ENCODE results near the gene TPI1. TPM values are rescaled to one million over a fixed set of nuclear protein-coding genes. Genes with fewer than 3 reads are reported as not detected.
"Not testable (repeated sequence)": the region's sequence is repeated elsewhere in the genome, so short reads cannot be mapped to it uniquely, and the experiment has no call there.

The TPI1 gene
- total RNA-seq, 4 donors from 2014 or later = 360 to 671 (median 400) TPM

- TF ChIP-seq POLR2AphosphoS5 (IDR thresholded peaks at IDR 0.05) = no peak
- no peak for TF ChIP-seq POLR2A (IDR thresholded peaks at IDR 0.05)
- TF ChIP-seq, protein P1, sequence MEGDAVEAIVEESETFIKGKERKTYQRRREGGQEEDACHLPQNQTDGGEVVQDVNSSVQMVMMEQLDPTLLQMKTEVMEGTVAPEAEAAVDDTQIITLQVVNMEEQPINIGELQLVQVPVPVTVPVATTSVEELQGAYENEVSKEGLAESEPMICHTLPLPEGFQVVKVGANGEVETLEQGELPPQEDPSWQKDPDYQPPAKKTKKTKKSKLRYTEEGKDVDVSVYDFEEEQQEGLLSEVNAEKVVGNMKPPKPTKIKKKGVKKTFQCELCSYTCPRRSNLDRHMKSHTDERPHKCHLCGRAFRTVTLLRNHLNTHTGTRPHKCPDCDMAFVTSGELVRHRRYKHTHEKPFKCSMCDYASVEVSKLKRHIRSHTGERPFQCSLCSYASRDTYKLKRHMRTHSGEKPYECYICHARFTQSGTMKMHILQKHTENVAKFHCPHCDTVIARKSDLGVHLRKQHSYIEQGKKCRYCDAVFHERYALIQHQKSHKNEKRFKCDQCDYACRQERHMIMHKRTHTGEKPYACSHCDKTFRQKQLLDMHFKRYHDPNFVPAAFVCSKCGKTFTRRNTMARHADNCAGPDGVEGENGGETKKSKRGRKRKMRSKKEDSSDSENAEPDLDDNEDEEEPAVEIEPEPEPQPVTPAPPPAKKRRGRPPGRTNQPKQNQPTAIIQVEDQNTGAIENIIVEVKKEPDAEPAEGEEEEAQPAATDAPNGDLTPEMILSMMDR (IDR thresholded peaks at IDR 0.05) = no peak
- no peak for TF ChIP-seq EP300 (IDR thresholded peaks at IDR 0.05; ENCODE audit: low read depth)
- no peak for DNase-seq
- in situ Hi-C loops (cut with MboI; ENCODE audit: low pct_ligation_motif_present in 1 of 4, low pct_unique_long_range_greater_than_20kb in 1 of 4, low sequenced_read_pairs in 3 of 4) (no loop called here), intact Hi-C loops (cut with DNase I; ENCODE audit: low total_unique reads) (loop anchor here (2.0 kb wide), 1 partner anchor 242 kb away; the partner anchor contains the start of gene C1RL)
- peak overlapping the region; percentile 8 to 99 (median 90) for H3K4me3 ChIP-seq
- H3K36me3 ChIP-seq = peaks cover 0 to 23% (median 6%) of the 10 kb centered on the region in 4 donors
- H3K9me3 ChIP-seq = no peaks in the 10 kb centered on the region
- no peaks in the 10 kb centered on the region for H3K27me3 ChIP-seq
- peaks cover 22 to 44% (median 37%) of the 10 kb centered on the region in 4 donors for H3K4me1 ChIP-seq
- H3K27ac ChIP-seq = peak overlapping the region; percentile 97 to 99 (median 98)
- 7% methylated on average over 16 of the region's 33 CpGs; no CpG with 5 or more reads in 1 of the 2 donors for WGBS, 2 donors (ENCODE audit: low coverage in 1 of 2)
These were observed 365 bp upstream of the TPI1 start for GRCh38 chr12:6866920-6867412.

DNA sequence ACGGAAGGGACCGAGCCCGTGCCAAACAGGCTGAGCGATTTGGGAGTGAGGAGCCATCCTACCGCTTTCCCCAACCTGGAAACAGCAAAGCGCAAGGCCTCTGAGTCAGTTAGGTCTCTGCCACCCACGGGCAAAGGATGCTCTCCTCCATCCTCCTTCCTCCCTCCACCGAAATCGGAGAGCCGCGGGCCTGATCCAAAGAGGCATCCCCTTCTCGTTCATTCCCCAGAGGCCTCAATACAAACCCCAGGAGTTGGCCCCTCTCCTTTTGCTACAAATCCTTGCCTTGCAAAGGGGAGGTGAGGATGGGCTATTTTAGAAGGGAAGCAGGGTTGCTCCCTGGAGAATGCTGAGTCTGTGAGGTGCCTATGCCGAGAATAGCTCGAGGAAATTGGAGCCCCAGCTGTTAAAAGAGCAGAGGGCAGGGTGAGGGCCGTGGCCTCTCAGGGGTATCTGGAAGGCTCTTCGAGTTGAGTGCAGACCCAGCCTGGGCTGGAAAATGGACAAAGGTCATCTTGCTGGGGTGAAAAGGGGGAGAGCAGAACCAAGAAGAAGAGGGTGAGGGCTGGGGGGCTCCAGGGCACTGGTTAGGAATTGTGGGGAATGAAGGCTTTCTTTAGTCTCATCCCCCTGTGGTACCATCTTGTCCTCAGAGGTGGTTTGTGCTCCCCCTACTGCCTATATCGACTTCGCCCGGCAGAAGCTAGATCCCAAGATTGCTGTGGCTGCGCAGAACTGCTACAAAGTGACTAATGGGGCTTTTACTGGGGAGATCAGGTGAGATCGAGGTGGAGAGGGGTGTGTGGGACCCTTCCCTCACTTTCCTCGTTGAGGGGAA lies 1.1 kb downstream of the TPI1 start:
- TF ChIP-seq EP300 (IDR thresholded peaks at IDR 0.05; ENCODE audit: low read depth) = no peak
- TF ChIP-seq, protein P1 (IDR thresholded peaks at IDR 0.05) = no peak
- TF ChIP-seq POLR2A (IDR thresholded peaks at IDR 0.05) = no peak
- TF ChIP-seq POLR2AphosphoS5 (IDR thresholded peaks at IDR 0.05) = peak in 1 of 3 donors; percentile 34
- H3K27me3 ChIP-seq = no peaks in the 10 kb centered on the region
- peaks cover 24 to 47% (median 42%) of the 10 kb centered on the region in 4 donors for H3K4me1 ChIP-seq
- H3K27ac ChIP-seq = peak overlapping the region; percentile 97 to 99 (median 98)
- peak overlapping the region; percentile 88 to 99 (median 94) for H3K4me3 ChIP-seq
- H3K36me3 ChIP-seq = peaks cover 0 to 10% (median 5%) of the 10 kb centered on the region in 4 donors
- no peak for DNase-seq
- in situ Hi-C loops (cut with MboI; ENCODE audit: low pct_ligation_motif_present in 1 of 4, low pct_unique_long_range_greater_than_20kb in 1 of 4, low sequenced_read_pairs in 3 of 4) = no loop called here
- 0 to 8% methylated on average over 3 to 22 of the region's 22 CpGs for WGBS, 2 donors (ENCODE audit: low coverage in 1 of 2)
- intact Hi-C loops (cut with DNase I; ENCODE audit: low total_unique reads) = no loop called here
- H3K9me3 ChIP-seq = no peaks in the 10 kb centered on the region

- Histone ChIP-seq H3K4me3 (peak overlapping the region in 2 of 4 donors; percentile 93 to 99), H3K36me3 (peaks cover 0 to 10% (median 5%) of the 10 kb centered on the region in 4 donors), H3K27me3 (no peaks in the 10 kb centered on the region), H3K4me1 (peaks cover 24 to 55% (median 49%) of the 10 kb centered on the region in 4 donors), H3K27ac (peak overlapping the region; percentile 97 to 99 (median 98)), H3K9me3 (no peaks in the 10 kb centered on the region)
- in situ Hi-C loops (cut with MboI; ENCODE audit: low pct_ligation_motif_present in 1 of 4, low pct_unique_long_range_greater_than_20kb in 1 of 4, low sequenced_read_pairs in 3 of 4) (no loop called here), intact Hi-C loops (cut with DNase I; ENCODE audit: low total_unique reads) (loop anchor here (5.0 kb wide), 1 partner anchor 68 kb away; no protein-coding TSS in a partner anchor)
- WGBS, 2 donors (ENCODE audit: low coverage in 1 of 2) = 23% methylated on average over 12 of the region's 12 CpGs; no CpG with 5 or more reads in 1 of the 2 donors
- peak; percentile 90 for DNase-seq
- TF ChIP-seq POLR2A (IDR thresholded peaks at IDR 0.05) = no peak
- TF ChIP-seq, protein P1 (IDR thresholded peaks at IDR 0.05) = peak; percentile 92 to 95 (median 94)
- TF ChIP-seq EP300 (IDR thresholded peaks at IDR 0.05; ENCODE audit: low read depth) = no peak
- peak in 1 of 3 donors; percentile 23 for TF ChIP-seq POLR2AphosphoS5 (IDR thresholded peaks at IDR 0.05)
These were observed 2.0 kb downstream of the TPI1 start for GRCh38 chr12:6869049-6870021.

- H3K9me3 ChIP-seq; H3K4me3 ChIP-seq; H3K27me3 ChIP-seq; DNase-seq; in situ Hi-C loops (cut with MboI; ENCODE audit: low pct_ligation_motif_present in 1 of 4, low pct_unique_long_range_greater_than_20kb in 1 of 4, low sequenced_read_pairs in 3 of 4): not testable (repeated sequence)
- Histone ChIP-seq H3K27ac (peak overlapping the region in 3 of 4 donors; percentile 66 to 99 (median 98)), H3K4me1 (peaks cover 24 to 58% (median 50%) of the 10 kb centered on the region in 4 donors), H3K36me3 (peaks cover 0 to 10% (median 5%) of the 10 kb centered on the region in 4 donors)
- intact Hi-C loops (cut with DNase I; ENCODE audit: low total_unique reads) = loop anchor here (5.0 kb wide), 1 partner anchor 67 kb away; no protein-coding TSS in a partner anchor
- WGBS, 2 donors (ENCODE audit: low coverage in 1 of 2) = 64% methylated on average over 4 of the region's 4 CpGs; no CpG with 5 or more reads in 1 of the 2 donors
These were observed 3.0 kb downstream of the TPI1 start for GRCh38 chr12:6870304-6870703.
